HuH-7 (cell line): ENCODE results near the gene LASP1NB.
"Not testable (repeated sequence)": the region's sequence is repeated elsewhere in the genome, so short reads cannot be mapped to it uniquely, and the experiment has no call there.

ENCODE experiments used
- DNase-seq: peaks from one replicate; pipeline ENCODE4 v3.0.0; 2011; ENCODE audit warnings: low spot score

The LASP1NB gene

DNA sequence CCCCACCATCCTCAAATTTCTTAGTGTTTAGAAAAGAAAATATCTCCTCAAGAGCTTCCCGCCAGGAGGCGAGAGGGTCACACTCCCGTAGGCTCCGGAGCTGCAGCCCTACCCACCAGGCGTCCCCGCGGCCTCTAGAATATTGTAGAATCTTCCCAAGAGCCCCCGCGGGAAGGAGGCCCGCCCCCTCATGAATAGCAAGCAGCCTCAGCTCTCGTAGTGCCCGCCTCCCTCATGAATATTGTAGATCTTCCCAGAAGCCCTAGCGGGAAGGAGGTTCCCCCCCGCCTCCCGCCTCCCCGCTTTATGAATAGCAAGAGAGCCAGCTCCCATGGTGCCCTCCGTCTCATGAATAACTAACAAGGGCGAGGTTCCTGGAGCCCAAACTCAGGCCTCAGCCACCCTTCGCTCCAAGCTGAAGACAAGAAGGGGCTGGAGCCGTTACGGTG is 41.9 kb downstream of the LASP1NB start, which contains the start of gene FBXO47:
Gene FBXO47 (minus strand): TSS at position 114 of the 449 bp plus-strand sequence. CDS start 4,378 bp downstream, outside the sequence.
- DNase-seq, result no peak

DNA sequence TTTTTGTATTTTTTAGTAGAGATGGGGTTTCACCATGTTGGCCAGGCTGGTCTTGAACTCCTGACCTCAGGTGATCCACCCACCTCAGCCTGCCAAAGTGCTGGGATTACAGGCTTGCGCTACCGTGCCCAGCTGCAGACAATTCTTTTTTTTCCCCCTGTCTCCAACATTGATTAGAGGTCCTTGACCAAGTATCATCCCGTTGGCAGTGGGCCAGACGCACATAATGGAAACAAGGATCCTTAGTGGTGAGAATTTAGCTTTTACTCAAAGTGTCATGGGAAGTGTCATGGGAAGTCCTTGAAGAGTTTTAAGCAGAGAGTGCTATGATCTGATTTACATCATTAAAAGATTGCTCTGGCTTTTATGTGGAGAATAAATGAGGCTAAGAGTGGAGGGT is 43.9 kb downstream of the LASP1NB start:
- DNase-seq, result no peak

DNA sequence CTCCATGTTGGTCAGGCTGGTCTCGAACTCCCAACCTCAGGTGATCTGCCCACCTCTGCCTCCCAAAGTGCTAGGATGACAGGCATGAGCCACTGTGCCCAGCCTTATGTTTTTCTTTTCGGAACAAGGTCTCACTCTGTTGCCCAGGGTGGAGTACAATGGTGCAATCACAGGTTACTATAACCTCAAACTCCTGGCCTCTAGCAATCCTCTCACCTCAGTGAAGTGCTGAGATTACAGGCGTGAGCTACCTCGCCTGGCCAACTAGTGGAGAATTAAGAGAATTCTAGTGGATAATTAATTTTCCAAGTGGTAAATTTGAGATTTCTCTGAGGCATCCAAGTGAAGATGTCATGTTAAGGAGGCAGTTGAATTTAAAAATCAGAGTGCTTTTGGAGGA is 44.7 kb downstream of the LASP1NB start:
- no peak for DNase-seq

DNA sequence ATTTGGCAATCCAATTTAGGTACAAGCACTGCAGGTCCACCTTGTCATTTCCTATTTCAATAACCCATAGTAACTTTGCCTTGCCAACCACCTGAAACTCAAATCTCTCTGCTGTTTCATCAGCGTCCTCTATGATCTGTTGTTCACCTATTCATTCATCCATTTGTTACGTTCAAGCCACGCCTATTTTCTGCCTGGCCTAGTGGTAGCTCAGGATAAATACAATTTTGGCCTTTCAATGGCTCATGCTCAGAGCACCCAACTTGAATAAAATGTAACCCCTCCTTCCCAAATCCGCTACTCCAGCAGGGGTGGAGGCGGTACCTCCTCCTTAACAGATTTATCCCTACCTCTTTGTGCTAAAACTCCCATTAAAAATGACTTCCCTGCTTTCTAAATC is 45.4 kb downstream of the LASP1NB start:
- DNase-seq, result no peak

DNA sequence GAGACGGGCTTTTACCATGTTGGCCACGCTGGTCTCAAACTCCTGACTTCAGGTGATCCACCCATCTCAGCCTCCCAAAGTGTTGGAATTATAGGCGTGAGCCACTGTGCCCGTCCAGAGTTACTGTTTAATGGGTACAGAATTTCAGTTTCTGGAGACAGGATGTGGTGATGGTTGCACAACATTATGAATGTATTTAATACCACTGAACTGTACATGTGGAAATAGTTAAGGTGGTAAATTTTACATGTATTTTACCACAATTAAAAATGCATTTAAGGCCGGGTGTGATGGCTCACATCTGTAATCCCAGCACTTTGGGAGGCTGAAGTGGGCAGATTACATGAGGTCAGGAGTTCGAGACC is 50.8 kb downstream of the LASP1NB start:
- not testable (repeated sequence) for DNase-seq

DNA sequence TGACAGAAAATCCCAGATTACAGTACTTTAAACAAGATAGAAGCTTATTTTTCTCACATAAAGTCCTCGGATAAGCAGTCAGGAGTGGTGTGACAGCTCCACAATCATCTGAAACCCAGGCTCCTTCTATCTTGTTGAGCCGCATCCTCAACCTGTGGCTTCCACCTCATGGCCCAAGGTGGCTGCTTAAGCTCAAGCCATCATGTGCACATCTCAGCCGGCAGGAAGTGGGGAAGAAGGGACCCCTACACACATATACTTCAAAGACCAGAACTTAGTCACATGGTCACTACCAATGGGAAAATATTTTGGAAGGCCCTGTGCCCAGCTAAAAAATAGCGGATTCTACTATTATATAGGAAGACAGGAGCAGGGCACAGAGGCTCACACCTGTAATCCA is 52.8 kb downstream of the LASP1NB start:
- no peak for DNase-seq
